SU-DHL-6 (cell line): ENCODE data around the gene MPPE1.

Source experiments
- H2AFZ ChIP-seq: fragments of 200-600 bp; sonication (generic); 2 replicates; pipeline ENCODE4 v1.6.1; 2014; ENCODE audit warnings: low read depth, mild to moderate bottlenecking, moderate library complexity, mixed read lengths, antibody characterized with exemption, low read length; ENCODE audit not compliant: severe bottlenecking
- H3F3A ChIP-seq: fragments of 200-600 bp; shearing (Covaris generic); 2 replicates; pipeline ENCODE4 v1.6.0; 2016; ENCODE audit warnings: antibody characterized with exemption, mild to moderate bottlenecking; ENCODE audit not compliant: insufficient read depth
- H3K27ac ChIP-seq: fragments of 200-600 bp; sonication (generic); 2 replicates; pipeline ENCODE4 v1.5.1; 2016; ENCODE audit warnings: low read depth, mild to moderate bottlenecking, low read length, moderate library complexity, mixed read lengths
- H3K27me3 ChIP-seq: fragments of 200-600 bp; sonication (generic), shearing (Covaris generic); 2 replicates; pipeline ENCODE4 v1.6.0; 2014; ENCODE audit warnings: mild to moderate bottlenecking, low read length
- H3K36me3 ChIP-seq: fragments of 200-600 bp; sonication (generic); 2 replicates; pipeline ENCODE4 v1.6.1; 2014; ENCODE audit warnings: mild to moderate bottlenecking, low read length, mixed read lengths
- H3K4me2 ChIP-seq: fragments of 300-600, 200-600 bp; shearing (Covaris generic), sonication (generic); 2 replicates; pipeline ENCODE4 v1.6.0; 2014; ENCODE audit warnings: low read length, low read depth, mild to moderate bottlenecking; ENCODE audit not compliant: poor library complexity, severe bottlenecking
- H3K4me3 ChIP-seq: fragments of 200-600 bp; sonication (generic); 2 replicates; pipeline ENCODE4 v1.5.1; 2014; ENCODE audit warnings: antibody characterized with exemption, low read length, mild to moderate bottlenecking, mixed read lengths; ENCODE audit not compliant: insufficient read depth, poor library complexity, severe bottlenecking
- H3K79me2 ChIP-seq: fragments of 200-600 bp; sonication (generic); 2 replicates; pipeline ENCODE4 v1.6.1; 2014; ENCODE audit warnings: mild to moderate bottlenecking, low read length, moderate library complexity; ENCODE audit not compliant: insufficient read depth
- H3K9ac ChIP-seq: fragments of 200-600 bp; sonication (generic); 2 replicates; pipeline ENCODE4 v1.7.0; 2014; ENCODE audit warnings: mild to moderate bottlenecking, low read length
- H3K9me2 ChIP-seq: fragments of 200-600 bp; sonication (generic); replicated peaks from 2 replicates; pipeline ENCODE4 v1.6.1; 2014; ENCODE audit warnings: low read length; ENCODE audit not compliant: insufficient read depth
- H3K9me3 ChIP-seq: fragments of 200-600 bp; sonication (generic); 2 replicates; pipeline ENCODE4 v1.6.1; 2014; ENCODE audit warnings: low read length, mixed read lengths; ENCODE audit not compliant: insufficient read depth
- H4K20me1 ChIP-seq: fragments of 200-600 bp; sonication (generic); 2 replicates; pipeline ENCODE4 v1.6.1; 2014; ENCODE audit warnings: low read depth, mild to moderate bottlenecking, antibody characterized with exemption, low read length, moderate library complexity, mixed read lengths
- EZH2phosphoT487 ChIP-seq: fragments of 200-600 bp; sonication (generic), shearing (Covaris generic); conservative IDR thresholded peaks from 2 replicates; pipeline ENCODE4 v1.6.1; 2018; ENCODE audit warnings: mild to moderate bottlenecking, antibody characterized with exemption, low read length, moderate library complexity, mixed read lengths
- TF ChIP-seq, protein P1 (sequence below): fragments of 200-600 bp; sonication (generic); IDR thresholded peaks from one replicate; pipeline ENCODE4 v1.5.1; 2017; ENCODE audit warnings: antibody characterized with exemption, mild to moderate bottlenecking, low read length, moderate library complexity; ENCODE audit not compliant: insufficient read depth, poor library complexity, severe bottlenecking

The MPPE1 gene

GRCh38 chr18:11887328-11888128 is 20.6 kb downstream of the MPPE1 start:
- Histone ChIP-seq H3K27ac (no peak overlapping the region), H3K4me2 (no peak overlapping the region), H3K36me3 (no peaks in the 10 kb centered on the region)

GRCh38 chr18:11886577-11887110 is 21.5 kb downstream of the MPPE1 start:
- H3K27me3 ChIP-seq: no peaks in the 10 kb centered on the region
- no peaks in the 10 kb centered on the region for H4K20me1 ChIP-seq
- no peak overlapping the region for H3K9ac ChIP-seq
- no peaks in the 10 kb centered on the region for H3K9me2 ChIP-seq
- H3K79me2 ChIP-seq: no peaks in the 10 kb centered on the region
- H3K36me3 ChIP-seq: no peaks in the 10 kb centered on the region
- H2AFZ ChIP-seq: no peak overlapping the region
- H3K4me2 ChIP-seq: no peak overlapping the region
- H3K9me3 ChIP-seq: no peaks in the 10 kb centered on the region
- H3F3A ChIP-seq: no peaks in the 10 kb centered on the region
- no peak overlapping the region for H3K27ac ChIP-seq
- no peak overlapping the region for H3K4me3 ChIP-seq
- TF ChIP-seq, protein P1, sequence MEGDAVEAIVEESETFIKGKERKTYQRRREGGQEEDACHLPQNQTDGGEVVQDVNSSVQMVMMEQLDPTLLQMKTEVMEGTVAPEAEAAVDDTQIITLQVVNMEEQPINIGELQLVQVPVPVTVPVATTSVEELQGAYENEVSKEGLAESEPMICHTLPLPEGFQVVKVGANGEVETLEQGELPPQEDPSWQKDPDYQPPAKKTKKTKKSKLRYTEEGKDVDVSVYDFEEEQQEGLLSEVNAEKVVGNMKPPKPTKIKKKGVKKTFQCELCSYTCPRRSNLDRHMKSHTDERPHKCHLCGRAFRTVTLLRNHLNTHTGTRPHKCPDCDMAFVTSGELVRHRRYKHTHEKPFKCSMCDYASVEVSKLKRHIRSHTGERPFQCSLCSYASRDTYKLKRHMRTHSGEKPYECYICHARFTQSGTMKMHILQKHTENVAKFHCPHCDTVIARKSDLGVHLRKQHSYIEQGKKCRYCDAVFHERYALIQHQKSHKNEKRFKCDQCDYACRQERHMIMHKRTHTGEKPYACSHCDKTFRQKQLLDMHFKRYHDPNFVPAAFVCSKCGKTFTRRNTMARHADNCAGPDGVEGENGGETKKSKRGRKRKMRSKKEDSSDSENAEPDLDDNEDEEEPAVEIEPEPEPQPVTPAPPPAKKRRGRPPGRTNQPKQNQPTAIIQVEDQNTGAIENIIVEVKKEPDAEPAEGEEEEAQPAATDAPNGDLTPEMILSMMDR: no peak
- TF ChIP-seq EZH2phosphoT487: no peak

More at GRCh38 chr18:11887328-11888128, 20.6 kb downstream of the MPPE1 start:
- Histone ChIP-seq H4K20me1 (no peaks in the 10 kb centered on the region), H2AFZ (no peak overlapping the region), H3K4me3 (no peak overlapping the region), H3K79me2 (no peaks in the 10 kb centered on the region), H3K9me3 (no peaks in the 10 kb centered on the region), H3K27me3 (no peaks in the 10 kb centered on the region), H3K9ac (no peak overlapping the region), H3F3A (no peaks in the 10 kb centered on the region), H3K9me2 (no peaks in the 10 kb centered on the region)
- TF ChIP-seq, protein P1: no peak
- TF ChIP-seq EZH2phosphoT487: no peak

GRCh38 chr18:11885278-11885947 is 22.7 kb downstream of the MPPE1 start:
- TF ChIP-seq, protein P1: no peak
- TF ChIP-seq EZH2phosphoT487: no peak
- Histone ChIP-seq H3K79me2 (no peaks in the 10 kb centered on the region), H3K4me3 (no peak overlapping the region), H3K27ac (no peak overlapping the region), H3K4me2 (no peak overlapping the region), H3K9ac (no peak overlapping the region), H3F3A (no peaks in the 10 kb centered on the region), H3K36me3 (no peaks in the 10 kb centered on the region), H3K9me2 (no peaks in the 10 kb centered on the region), H3K9me3 (no peaks in the 10 kb centered on the region), H3K27me3 (no peaks in the 10 kb centered on the region), H2AFZ (no peak overlapping the region), H4K20me1 (no peaks in the 10 kb centered on the region)
